ENCODE data around the gene SLC9A8.

Gene SLC9A8

DNA sequence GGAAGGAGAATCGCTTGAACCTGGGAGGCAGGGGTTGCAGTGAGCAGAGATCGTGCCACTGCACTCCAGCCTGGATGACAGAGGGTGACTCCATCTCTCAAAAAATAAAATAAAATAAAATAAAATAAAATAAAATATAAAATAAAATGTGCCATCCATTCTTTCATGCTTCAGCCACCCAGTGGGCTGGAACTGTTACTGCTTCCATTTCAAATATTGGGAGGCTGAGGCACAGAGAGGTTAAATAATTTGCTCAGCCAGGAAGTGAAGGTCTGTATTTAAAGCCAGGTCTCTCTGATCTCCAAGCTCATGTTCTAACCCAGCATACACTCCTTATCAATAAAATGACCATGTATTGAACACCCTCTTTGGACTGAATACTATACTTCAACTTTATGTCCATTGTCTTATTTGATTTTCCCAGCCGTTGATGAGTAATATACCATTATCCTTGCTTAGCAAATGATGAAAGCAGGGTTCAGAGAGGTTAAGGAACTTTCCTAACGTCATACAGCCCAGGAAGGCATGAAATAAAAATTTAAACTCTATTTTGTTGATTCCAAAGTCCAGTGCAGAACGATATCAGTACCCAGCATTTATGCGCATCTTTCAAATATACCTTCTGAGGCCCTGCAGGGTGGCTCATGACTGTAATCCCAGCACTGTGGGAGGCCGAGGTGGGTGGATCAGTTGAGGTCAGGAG is 25.8 kb upstream of the SLC9A8 start:
- ChIA-PET POLR2A (no interaction called here), CTCF (interaction anchor here (1.0 to 1.8 kb wide), 8 partner anchors 11 to 245 kb away, joined by 3 to 14 read pairs (median 4); no protein-coding TSS in a partner anchor)
- TF ChIP-seq, protein P1, sequence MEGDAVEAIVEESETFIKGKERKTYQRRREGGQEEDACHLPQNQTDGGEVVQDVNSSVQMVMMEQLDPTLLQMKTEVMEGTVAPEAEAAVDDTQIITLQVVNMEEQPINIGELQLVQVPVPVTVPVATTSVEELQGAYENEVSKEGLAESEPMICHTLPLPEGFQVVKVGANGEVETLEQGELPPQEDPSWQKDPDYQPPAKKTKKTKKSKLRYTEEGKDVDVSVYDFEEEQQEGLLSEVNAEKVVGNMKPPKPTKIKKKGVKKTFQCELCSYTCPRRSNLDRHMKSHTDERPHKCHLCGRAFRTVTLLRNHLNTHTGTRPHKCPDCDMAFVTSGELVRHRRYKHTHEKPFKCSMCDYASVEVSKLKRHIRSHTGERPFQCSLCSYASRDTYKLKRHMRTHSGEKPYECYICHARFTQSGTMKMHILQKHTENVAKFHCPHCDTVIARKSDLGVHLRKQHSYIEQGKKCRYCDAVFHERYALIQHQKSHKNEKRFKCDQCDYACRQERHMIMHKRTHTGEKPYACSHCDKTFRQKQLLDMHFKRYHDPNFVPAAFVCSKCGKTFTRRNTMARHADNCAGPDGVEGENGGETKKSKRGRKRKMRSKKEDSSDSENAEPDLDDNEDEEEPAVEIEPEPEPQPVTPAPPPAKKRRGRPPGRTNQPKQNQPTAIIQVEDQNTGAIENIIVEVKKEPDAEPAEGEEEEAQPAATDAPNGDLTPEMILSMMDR (IDR thresholded peaks at IDR 0.05; ENCODE audit: insufficient read depth, low read length, missing control alignments) = peak; percentile 16
- no peak for DNase-seq (ENCODE audit: low read depth, low spot score)
- no peak overlapping the region for H3K4me3 ChIP-seq (ENCODE audit: low read depth, low read length)

DNA sequence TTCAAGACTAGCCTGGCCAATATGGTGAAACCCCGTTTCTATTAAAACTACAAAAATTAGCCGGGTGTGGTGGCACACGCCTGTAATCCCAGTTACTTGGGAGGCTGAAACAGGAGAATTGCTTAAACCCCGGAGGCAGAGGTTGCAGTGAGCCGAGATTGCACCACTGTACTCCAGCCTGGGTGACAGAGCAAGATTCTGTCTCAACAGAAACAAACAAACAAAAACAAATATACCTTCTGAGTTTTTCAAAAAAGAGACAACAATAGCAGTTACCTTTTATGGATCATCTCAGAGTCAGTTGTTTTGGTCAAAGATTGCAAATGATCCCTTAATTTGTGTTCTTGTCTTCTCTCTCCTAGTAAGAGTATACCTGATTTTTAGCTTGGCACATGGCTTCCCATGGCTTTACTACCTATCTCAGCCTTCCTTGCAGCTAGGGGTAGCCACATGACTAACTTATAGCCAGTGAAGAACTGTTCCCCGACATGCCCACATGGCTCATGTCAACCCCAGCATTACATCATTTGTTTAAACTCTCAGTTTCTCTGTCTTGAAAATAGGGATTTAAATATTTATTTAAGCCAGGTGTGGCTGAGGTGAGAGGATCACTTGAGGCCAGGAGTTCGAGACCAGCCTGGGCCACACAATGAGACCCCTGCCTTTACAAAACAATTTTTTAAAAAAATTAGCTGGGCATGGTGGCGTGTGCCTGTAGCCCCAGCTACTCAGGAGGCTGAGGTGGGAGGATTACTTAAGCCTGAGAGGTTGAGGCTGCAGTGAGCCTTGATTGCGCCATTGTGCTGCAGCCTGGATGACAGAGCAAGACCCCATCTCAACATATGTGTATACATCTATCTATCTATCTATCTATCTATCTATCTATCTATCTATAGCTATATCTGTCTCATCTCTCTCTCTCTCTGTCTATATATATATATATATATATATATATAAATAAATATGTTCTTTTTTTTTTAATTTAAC is 25.0 kb upstream of the SLC9A8 start:
- POLR2A ChIA-PET = no interaction called here
- CTCF ChIA-PET = interaction anchor here (0.7 to 2.0 kb wide), 10 partner anchors 9 to 246 kb away, joined by 3 to 14 read pairs (median 4); no protein-coding TSS in a partner anchor
- DNase-seq (ENCODE audit: low read depth, low spot score) = no peak
- TF ChIP-seq, protein P1 (IDR thresholded peaks at IDR 0.05; ENCODE audit: insufficient read depth, low read length, missing control alignments) = no peak
- H3K4me3 ChIP-seq (ENCODE audit: low read depth, low read length) = no peak overlapping the region

DNA sequence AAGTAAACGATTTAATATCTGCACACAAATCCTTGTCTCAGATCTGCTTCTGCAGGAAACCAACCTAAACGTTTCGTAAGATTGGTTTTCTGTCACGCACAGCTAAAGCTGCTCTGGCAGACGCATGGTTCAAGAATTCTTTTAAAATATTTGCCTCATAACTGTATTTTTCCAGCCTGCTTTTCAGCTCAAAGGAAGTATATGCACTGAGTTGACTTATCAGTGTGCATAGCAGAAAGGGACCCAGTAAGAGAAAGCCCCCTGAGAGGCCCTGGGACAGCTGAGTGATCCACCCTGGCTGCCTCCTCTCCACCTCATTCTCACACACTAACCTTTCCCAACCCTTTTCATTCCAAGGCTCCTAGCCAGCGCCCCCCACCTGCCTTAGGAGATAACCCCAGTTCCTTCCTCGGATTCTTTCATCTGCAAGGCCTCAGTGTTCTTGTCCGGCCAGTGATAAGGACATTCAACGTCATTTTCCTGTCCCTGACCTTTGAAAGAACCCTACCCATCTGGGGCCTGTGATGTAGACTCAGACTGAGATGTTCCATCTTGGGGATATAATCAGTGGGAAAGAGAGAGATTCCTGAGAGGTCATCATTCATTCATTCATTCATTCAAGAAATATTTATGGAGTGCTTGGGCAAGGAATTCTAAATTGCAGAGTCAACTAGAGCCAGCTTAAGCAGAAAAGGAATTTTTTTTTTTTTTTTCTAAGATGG is 22.4 kb upstream of the SLC9A8 start:
- DNase-seq (ENCODE audit: low read depth, low spot score) = peak; percentile 29
- POLR2A ChIA-PET = no interaction called here
- no peak overlapping the region for H3K4me3 ChIP-seq (ENCODE audit: low read depth, low read length)
- CTCF ChIA-PET = interaction anchor here (1.0 to 1.2 kb wide), 2 partner anchors 22 to 56 kb away, joined by 3 read pairs; partner anchors contain the start of gene SLC9A8
- TF ChIP-seq, protein P1 (IDR thresholded peaks at IDR 0.05; ENCODE audit: insufficient read depth, low read length, missing control alignments) = no peak

DNA sequence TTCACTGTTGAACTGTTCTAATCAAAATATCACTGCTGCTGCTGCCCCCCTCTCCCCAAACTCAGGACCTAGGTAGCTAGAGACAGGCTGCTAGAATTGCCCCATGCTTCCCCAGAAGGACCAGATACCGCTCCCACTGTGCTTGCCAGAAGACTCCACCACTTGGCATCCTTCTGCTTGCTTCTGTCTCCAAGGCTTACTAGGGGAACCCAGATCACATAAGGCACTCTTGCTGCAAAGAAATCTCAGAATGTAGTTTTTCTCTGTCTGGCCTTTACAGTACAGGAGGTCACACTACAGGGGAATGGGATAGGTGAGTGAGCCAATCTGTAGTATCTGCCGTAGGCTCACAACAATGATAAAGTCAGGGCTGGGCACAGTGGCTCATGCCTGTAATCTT is 21.5 kb upstream of the SLC9A8 start:
- no peak for DNase-seq (ENCODE audit: low read depth, low spot score)
- ChIA-PET POLR2A (no interaction called here), CTCF (no interaction called here)
- H3K4me3 ChIP-seq (ENCODE audit: low read depth, low read length) = no peak overlapping the region
- TF ChIP-seq, protein P1 (IDR thresholded peaks at IDR 0.05; ENCODE audit: insufficient read depth, low read length, missing control alignments) = no peak

DNA sequence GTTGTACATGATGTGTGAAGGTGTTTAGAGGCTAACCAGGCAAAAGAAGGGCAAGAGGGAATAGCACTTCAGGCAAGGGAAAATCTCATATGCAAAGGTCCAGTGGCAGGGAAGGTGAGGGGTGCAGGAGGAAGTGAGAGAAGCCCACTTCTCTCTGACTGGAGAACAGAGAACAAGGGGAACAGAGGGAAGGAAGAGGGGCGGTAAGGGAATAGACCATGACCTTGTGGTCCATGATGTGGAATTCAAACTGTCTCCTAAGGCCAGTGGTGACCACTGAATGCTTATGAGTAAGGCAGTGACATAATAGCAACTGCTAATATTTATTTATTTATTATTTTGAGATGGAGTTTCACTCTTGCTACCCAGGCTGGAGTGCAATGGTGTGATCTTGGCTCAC is 20.6 kb upstream of the SLC9A8 start:
- H3K4me3 ChIP-seq (ENCODE audit: low read depth, low read length) = no peak overlapping the region
- DNase-seq (ENCODE audit: low read depth, low spot score) = no peak
- CTCF ChIA-PET = interaction anchor here (1.2 kb wide), 1 partner anchor 21 kb away, joined by 4 read pairs; the partner anchor contains the start of gene SLC9A8
- POLR2A ChIA-PET = no interaction called here
- TF ChIP-seq, protein P1 (IDR thresholded peaks at IDR 0.05; ENCODE audit: insufficient read depth, low read length, missing control alignments) = no peak
